ENCODE results near the gene NXNL2.
A peak's percentile ranks its signal among the peaks of the same experiment; 100 is the strongest.

The NXNL2 gene

GRCh38 chr9:88577256-88578120, 42.5 kb downstream of the NXNL2 start:
- H4K20me1 ChIP-seq (ENCODE audit: insufficient read depth), result no peaks in the 10 kb centered on the region
- no peak overlapping the region for H3K9ac ChIP-seq
- H3K4me1 ChIP-seq (ENCODE audit: low read depth, poor library complexity, severe bottlenecking), result peaks cover 8% of the 10 kb centered on the region
- H2AFZ ChIP-seq (ENCODE audit: low read depth), result no peak overlapping the region
- no peak overlapping the region for H3K4me3 ChIP-seq (IDR thresholded peaks at IDR 0.05; ENCODE audit: insufficient read depth, low read depth, low read length)
- no peak for TF ChIP-seq CTCF (conservative IDR thresholded peaks at IDR 0.05; ENCODE audit: low read depth, low read length)
- no peak overlapping the region for H3K27ac ChIP-seq
- H3K4me2 ChIP-seq, result no peak overlapping the region
- no peaks in the 10 kb centered on the region for H3K27me3 ChIP-seq (ENCODE audit: insufficient read depth, low read depth)
- no peaks in the 10 kb centered on the region for H3K36me3 ChIP-seq (ENCODE audit: insufficient read depth)
- no peaks in the 10 kb centered on the region for H3K79me2 ChIP-seq (ENCODE audit: insufficient read depth, low read depth)

GRCh38 chr9:88578121-88579049, 43.4 kb downstream of the NXNL2 start:
- H3K27me3 ChIP-seq (ENCODE audit: insufficient read depth, low read depth), result no peaks in the 10 kb centered on the region
- peak overlapping the region; percentile 92 for H2AFZ ChIP-seq (ENCODE audit: low read depth)
- no peak overlapping the region for H3K27ac ChIP-seq
- peak overlapping the region; percentile 64 for H3K4me2 ChIP-seq
- H3K4me1 ChIP-seq (ENCODE audit: low read depth, poor library complexity, severe bottlenecking), result peaks cover 8% of the 10 kb centered on the region
- H4K20me1 ChIP-seq (ENCODE audit: insufficient read depth), result no peaks in the 10 kb centered on the region
- no peak overlapping the region for H3K9ac ChIP-seq
- TF ChIP-seq CTCF (conservative IDR thresholded peaks at IDR 0.05; ENCODE audit: low read depth, low read length), result peak; percentile 96
- no peaks in the 10 kb centered on the region for H3K36me3 ChIP-seq (ENCODE audit: insufficient read depth)
- H3K4me3 ChIP-seq (IDR thresholded peaks at IDR 0.05; ENCODE audit: insufficient read depth, low read depth, low read length), result no peak overlapping the region
- no peaks in the 10 kb centered on the region for H3K79me2 ChIP-seq (ENCODE audit: insufficient read depth, low read depth)

GRCh38 chr9:88579050-88579715, 44.2 kb downstream of the NXNL2 start:
- Histone ChIP-seq H3K79me2 (ENCODE audit: insufficient read depth, low read depth) (no peaks in the 10 kb centered on the region), H3K4me3 (IDR thresholded peaks at IDR 0.05; ENCODE audit: insufficient read depth, low read depth, low read length) (no peak overlapping the region), H3K4me1 (ENCODE audit: low read depth, poor library complexity, severe bottlenecking) (peaks cover 8% of the 10 kb centered on the region), H3K27me3 (ENCODE audit: insufficient read depth, low read depth) (no peaks in the 10 kb centered on the region), H4K20me1 (ENCODE audit: insufficient read depth) (no peaks in the 10 kb centered on the region), H3K27ac (no peak overlapping the region), H3K36me3 (ENCODE audit: insufficient read depth) (no peaks in the 10 kb centered on the region), H3K9ac (no peak overlapping the region), H2AFZ (ENCODE audit: low read depth) (peak overlapping the region; percentile 92; the same call in 1 of the 2 replicates), H3K4me2 (0 out of 2 replicates have a peak overlapping the region, but pooled peaks have one; percentile 64)
- no peak for TF ChIP-seq CTCF (conservative IDR thresholded peaks at IDR 0.05; ENCODE audit: low read depth, low read length)

GRCh38 chr9:88580961-88581360, 46.0 kb downstream of the NXNL2 start:
- no peak overlapping the region for H3K9ac ChIP-seq
- H3K27ac ChIP-seq, result no peak overlapping the region
- H3K4me1 ChIP-seq (ENCODE audit: low read depth, poor library complexity, severe bottlenecking), result peaks cover 8% of the 10 kb centered on the region
- H2AFZ ChIP-seq (ENCODE audit: low read depth), result no peak overlapping the region
- no peaks in the 10 kb centered on the region for H3K79me2 ChIP-seq (ENCODE audit: insufficient read depth, low read depth)
- no peaks in the 10 kb centered on the region for H3K27me3 ChIP-seq (ENCODE audit: insufficient read depth, low read depth)
- H3K4me3 ChIP-seq (IDR thresholded peaks at IDR 0.05; ENCODE audit: insufficient read depth, low read depth, low read length), result no peak overlapping the region
- no peak overlapping the region for H3K4me2 ChIP-seq
- H4K20me1 ChIP-seq (ENCODE audit: insufficient read depth), result no peaks in the 10 kb centered on the region
- no peak for TF ChIP-seq CTCF (conservative IDR thresholded peaks at IDR 0.05; ENCODE audit: low read depth, low read length)
- H3K36me3 ChIP-seq (ENCODE audit: insufficient read depth), result no peaks in the 10 kb centered on the region

Data from KMS-11 (cell line).